GM23338 (cell line): ENCODE measurements around the gene TRIO. TPM values are rescaled to one million over a fixed set of nuclear protein-coding genes. Genes with fewer than 3 reads are reported as not detected.

ENCODE experiments used
- ATAC-seq: fragments of 200-7000 bp; cut with Tn5 transposase; 3 replicates; pipeline ENCODE4 v1.9.1; 2020
- DNase-seq: peaks from one replicate; pipeline ENCODE4 v3.0.0-alpha.2; 2015; ENCODE audit warnings: low spot score
- H2AFZ ChIP-seq: fragments of 200-600 bp; sonication (generic); 2 replicates; pipeline ENCODE4 v1.8.0; 2016; ENCODE audit warnings: antibody characterized with exemption, mild to moderate bottlenecking, moderate library complexity
- H3F3A ChIP-seq: fragments of 200-600 bp; sonication (generic); replicated peaks from 2 replicates; pipeline ENCODE4 v1.8.0; 2017; ENCODE audit warnings: antibody characterized with exemption, mixed run types, low read depth
- H3K27ac ChIP-seq: fragments of 200-600 bp; sonication (generic); 2 replicates; pipeline ENCODE4 v1.6.1; 2016; ENCODE audit warnings: low read depth
- H3K27me3 ChIP-seq: fragments of 200-600 bp; sonication (generic); 2 replicates; pipeline ENCODE4 v1.8.0; 2016; ENCODE audit warnings: mild to moderate bottlenecking, mixed run types, moderate library complexity; ENCODE audit not compliant: insufficient read depth
- H3K36me3 ChIP-seq: fragments of 200-600 bp; sonication (generic); 2 replicates; pipeline ENCODE4 v1.8.0; 2016; ENCODE audit warnings: mild to moderate bottlenecking; ENCODE audit not compliant: insufficient read depth
- H3K4me1 ChIP-seq: fragments of 200-600 bp; sonication (generic); 2 replicates; pipeline ENCODE4 v1.8.0; 2016; ENCODE audit warnings: mild to moderate bottlenecking, moderate library complexity; ENCODE audit not compliant: insufficient read depth
- H3K4me2 ChIP-seq: fragments of 200-600 bp; sonication (generic); 2 replicates; pipeline ENCODE4 v1.7.1; 2017; ENCODE audit warnings: mixed run types
- H3K4me3 ChIP-seq: fragments of 200-600 bp; sonication (generic); 2 replicates; pipeline ENCODE4 v1.6.1; 2016; ENCODE audit warnings: mixed run types
- H3K79me2 ChIP-seq: fragments of 200-600 bp; sonication (generic); replicated peaks from 2 replicates; pipeline ENCODE4 v1.8.0; 2017; ENCODE audit warnings: mild to moderate bottlenecking; ENCODE audit not compliant: insufficient read depth
- H3K9me2 ChIP-seq: fragments of 200-600 bp; sonication (generic); 2 replicates; pipeline ENCODE4 v1.8.0; 2017; ENCODE audit not compliant: insufficient read depth
- H4K20me1 ChIP-seq: fragments of 200-600 bp; sonication (generic); replicated peaks from 2 replicates; pipeline ENCODE4 v1.8.0; 2017; ENCODE audit warnings: mild to moderate bottlenecking; ENCODE audit not compliant: insufficient read depth
- H3K27ac Mint-ChIP-seq: 2 replicates; pipeline ENCODE4 v1.8.0; 2020; ENCODE audit warnings: inconsistent platforms, mild to moderate bottlenecking, moderate library complexity, mixed read lengths
- H3K27me3 Mint-ChIP-seq: 3 replicates; pipeline ENCODE4 v1.8.0; 2022; ENCODE audit warnings: low read depth, mild to moderate bottlenecking, moderate library complexity, mixed read lengths, inconsistent platforms; ENCODE audit not compliant: insufficient read depth, poor library complexity
- H3K36me3 Mint-ChIP-seq: 3 replicates; pipeline ENCODE4 v1.8.0; 2021; ENCODE audit warnings: low read depth, mild to moderate bottlenecking, inconsistent platforms, moderate library complexity, mixed read lengths
- H3K4me1 Mint-ChIP-seq: 3 replicates; pipeline ENCODE4 v1.8.0; 2020; ENCODE audit warnings: mild to moderate bottlenecking, inconsistent platforms, mixed read lengths
- H3K4me3 Mint-ChIP-seq: 3 replicates; pipeline ENCODE4 v1.8.0; 2021; ENCODE audit warnings: moderate library complexity, mild to moderate bottlenecking, inconsistent platforms, mixed read lengths
- H3K9me3 Mint-ChIP-seq: 3 replicates; pipeline ENCODE4 v1.8.0; 2020; ENCODE audit warnings: moderate library complexity, mild to moderate bottlenecking, inconsistent platforms, mixed read lengths
- JUNB ChIP-seq: IDR thresholded peaks from one replicate; pipeline ENCODE4 v1.6.1; 2016; ENCODE audit warnings: antibody characterized with exemption; ENCODE audit not compliant: unreplicated experiment
- polyA plus RNA-seq: library from polyadenylated mRNA; unstranded; fragments of >200 nt; fragmentation: Nextera tagmentation; extraction: Ambion mirVana; gene quantifications from 2 replicates; pipeline ENCODE4 v1.2.1, GENCODE V29; 2016
- total RNA-seq: library from RNA; depleted of rRNA; stranded (reverse); fragments of >200 nt; shearing (Covaris generic); gene quantifications from 2 replicates; pipeline ENCODE4 v1.2.3, GENCODE V29; 2014
- TF ChIP-seq, protein P1 (sequence below): IDR thresholded peaks from one replicate; pipeline ENCODE4 v1.6.1; 2018; ENCODE audit warnings: antibody characterized with exemption; ENCODE audit not compliant: unreplicated experiment
- TF ChIP-seq, protein P2 (sequence below), 2 experiments: fragments of 200-600 bp in 1 of 2; sonication (generic) in 1 of 2; conservative IDR thresholded peaks; 2 replicates each; pipeline versions ENCODE4 v1.5.1 to v1.6.1; 2016 to 2017; ENCODE audit warnings: antibody characterized with exemption in 2 of 2, low read depth in 2 of 2, mild to moderate bottlenecking in 2 of 2, moderate library complexity in 1 of 2

The TRIO gene
- total and polyA plus RNA-seq, 2 experiments from 2014 or later, result 13.8 to 113 TPM

DNA sequence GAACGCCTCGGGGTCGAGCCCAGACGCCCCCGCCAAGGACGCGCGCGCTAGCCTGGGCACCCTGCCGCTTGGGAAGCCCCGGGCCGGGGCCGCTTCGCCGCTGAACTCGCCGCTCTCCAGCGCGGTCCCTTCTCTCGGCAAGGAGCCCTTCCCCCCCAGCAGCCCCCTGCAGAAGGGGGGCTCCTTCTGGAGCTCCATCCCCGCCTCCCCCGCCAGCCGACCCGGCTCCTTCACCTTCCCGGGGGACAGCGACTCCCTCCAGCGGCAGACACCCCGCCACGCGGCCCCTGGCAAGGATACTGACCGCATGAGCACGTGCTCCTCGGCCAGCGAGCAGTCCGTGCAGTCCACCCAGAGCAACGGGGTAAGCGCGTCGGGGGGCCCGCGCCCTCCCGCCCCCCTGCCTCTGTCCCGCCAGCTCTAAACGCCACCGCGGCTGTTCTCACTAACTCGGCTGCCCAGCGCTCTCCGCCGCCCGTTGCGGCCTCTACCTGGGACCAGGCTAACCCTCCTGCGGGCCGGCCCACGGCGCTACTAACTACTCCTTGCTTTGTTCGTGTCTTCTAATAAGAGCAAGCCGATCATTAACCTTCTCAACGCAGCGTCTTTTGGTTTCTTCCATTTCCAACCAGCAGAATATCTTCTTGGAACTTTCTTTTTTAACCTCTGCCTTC, 344.9 kb downstream of the TRIO start:
- no peak overlapping the region for H3K27ac ChIP-seq
- H4K20me1 ChIP-seq, result no peaks in the 10 kb centered on the region
- H3K4me1 Mint-ChIP-seq, result peaks cover 11% of the 10 kb centered on the region
- H3K9me3 Mint-ChIP-seq, result no peaks in the 10 kb centered on the region; the same call in 2 of the 3 replicates
- H3K4me2 ChIP-seq, result peak overlapping the region; percentile 82
- peak overlapping the region; percentile 80 for H2AFZ ChIP-seq
- peak overlapping the region; percentile 65 for H3K4me3 Mint-ChIP-seq
- no peak overlapping the region for H3K27ac Mint-ChIP-seq
- peaks cover 14% of the 10 kb centered on the region for H3K27me3 Mint-ChIP-seq
- H3K9me2 ChIP-seq, result no peaks in the 10 kb centered on the region
- H3K79me2 ChIP-seq, result no peaks in the 10 kb centered on the region
- peak overlapping the region; percentile 63 for H3K4me3 ChIP-seq
- ATAC-seq, result peak; percentile 78
- peaks cover 47% of the 10 kb centered on the region for H3K36me3 Mint-ChIP-seq
- TF ChIP-seq, protein P1, sequence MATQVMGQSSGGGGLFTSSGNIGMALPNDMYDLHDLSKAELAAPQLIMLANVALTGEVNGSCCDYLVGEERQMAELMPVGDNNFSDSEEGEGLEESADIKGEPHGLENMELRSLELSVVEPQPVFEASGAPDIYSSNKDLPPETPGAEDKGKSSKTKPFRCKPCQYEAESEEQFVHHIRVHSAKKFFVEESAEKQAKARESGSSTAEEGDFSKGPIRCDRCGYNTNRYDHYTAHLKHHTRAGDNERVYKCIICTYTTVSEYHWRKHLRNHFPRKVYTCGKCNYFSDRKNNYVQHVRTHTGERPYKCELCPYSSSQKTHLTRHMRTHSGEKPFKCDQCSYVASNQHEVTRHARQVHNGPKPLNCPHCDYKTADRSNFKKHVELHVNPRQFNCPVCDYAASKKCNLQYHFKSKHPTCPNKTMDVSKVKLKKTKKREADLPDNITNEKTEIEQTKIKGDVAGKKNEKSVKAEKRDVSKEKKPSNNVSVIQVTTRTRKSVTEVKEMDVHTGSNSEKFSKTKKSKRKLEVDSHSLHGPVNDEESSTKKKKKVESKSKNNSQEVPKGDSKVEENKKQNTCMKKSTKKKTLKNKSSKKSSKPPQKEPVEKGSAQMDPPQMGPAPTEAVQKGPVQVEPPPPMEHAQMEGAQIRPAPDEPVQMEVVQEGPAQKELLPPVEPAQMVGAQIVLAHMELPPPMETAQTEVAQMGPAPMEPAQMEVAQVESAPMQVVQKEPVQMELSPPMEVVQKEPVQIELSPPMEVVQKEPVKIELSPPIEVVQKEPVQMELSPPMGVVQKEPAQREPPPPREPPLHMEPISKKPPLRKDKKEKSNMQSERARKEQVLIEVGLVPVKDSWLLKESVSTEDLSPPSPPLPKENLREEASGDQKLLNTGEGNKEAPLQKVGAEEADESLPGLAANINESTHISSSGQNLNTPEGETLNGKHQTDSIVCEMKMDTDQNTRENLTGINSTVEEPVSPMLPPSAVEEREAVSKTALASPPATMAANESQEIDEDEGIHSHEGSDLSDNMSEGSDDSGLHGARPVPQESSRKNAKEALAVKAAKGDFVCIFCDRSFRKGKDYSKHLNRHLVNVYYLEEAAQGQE, result no peak
- TF ChIP-seq, protein P2, sequence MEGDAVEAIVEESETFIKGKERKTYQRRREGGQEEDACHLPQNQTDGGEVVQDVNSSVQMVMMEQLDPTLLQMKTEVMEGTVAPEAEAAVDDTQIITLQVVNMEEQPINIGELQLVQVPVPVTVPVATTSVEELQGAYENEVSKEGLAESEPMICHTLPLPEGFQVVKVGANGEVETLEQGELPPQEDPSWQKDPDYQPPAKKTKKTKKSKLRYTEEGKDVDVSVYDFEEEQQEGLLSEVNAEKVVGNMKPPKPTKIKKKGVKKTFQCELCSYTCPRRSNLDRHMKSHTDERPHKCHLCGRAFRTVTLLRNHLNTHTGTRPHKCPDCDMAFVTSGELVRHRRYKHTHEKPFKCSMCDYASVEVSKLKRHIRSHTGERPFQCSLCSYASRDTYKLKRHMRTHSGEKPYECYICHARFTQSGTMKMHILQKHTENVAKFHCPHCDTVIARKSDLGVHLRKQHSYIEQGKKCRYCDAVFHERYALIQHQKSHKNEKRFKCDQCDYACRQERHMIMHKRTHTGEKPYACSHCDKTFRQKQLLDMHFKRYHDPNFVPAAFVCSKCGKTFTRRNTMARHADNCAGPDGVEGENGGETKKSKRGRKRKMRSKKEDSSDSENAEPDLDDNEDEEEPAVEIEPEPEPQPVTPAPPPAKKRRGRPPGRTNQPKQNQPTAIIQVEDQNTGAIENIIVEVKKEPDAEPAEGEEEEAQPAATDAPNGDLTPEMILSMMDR (conservative IDR thresholded peaks at IDR 0.05; ENCODE audit: low read depth in 2 of 2), result peak in 1 of 2 experiments; percentile 31; a peak in 1 of 4 replicates
- H3F3A ChIP-seq, result 0 out of 2 replicates have a peak, but pooled peaks cover 5% of the 10 kb centered on the region
- H3K27me3 ChIP-seq, result 0 out of 2 replicates have a peak, but pooled peaks cover 5% of the 10 kb centered on the region
- H3K4me1 ChIP-seq, result peaks cover 4% of the 10 kb centered on the region; the same call in 1 of the 2 replicates
- peak; percentile 73 for DNase-seq
- peaks cover 18% of the 10 kb centered on the region for H3K36me3 ChIP-seq

DNA sequence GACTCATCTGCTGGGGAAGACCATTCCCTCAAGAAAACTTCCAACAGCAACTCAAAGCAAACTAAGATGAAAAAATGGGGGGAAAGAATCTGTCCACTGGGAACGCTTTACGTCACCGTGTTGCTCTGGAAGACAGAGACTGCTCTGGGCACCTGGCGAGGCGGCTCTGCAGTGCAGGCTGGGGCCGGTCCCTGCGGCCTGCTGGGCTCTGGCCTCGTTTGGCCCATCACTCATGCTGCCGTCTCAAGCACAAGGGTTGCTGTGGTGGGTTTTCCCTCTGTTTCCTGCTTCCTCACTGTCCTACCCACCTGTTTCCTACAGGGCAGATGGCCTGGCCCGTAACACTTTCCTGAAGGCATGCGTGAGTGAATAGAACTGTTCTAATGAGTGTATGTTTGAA, 345.6 kb downstream of the TRIO start:
- Histone ChIP-seq H3F3A (0 out of 2 replicates have a peak, but pooled peaks cover 5% of the 10 kb centered on the region), H4K20me1 (no peaks in the 10 kb centered on the region), H3K79me2 (no peaks in the 10 kb centered on the region), H2AFZ (no peak overlapping the region), H3K4me1 (peaks cover 4% of the 10 kb centered on the region; the same call in 1 of the 2 replicates), H3K27me3 (0 out of 2 replicates have a peak, but pooled peaks cover 5% of the 10 kb centered on the region), H3K36me3 (peaks cover 15% of the 10 kb centered on the region), H3K27ac (no peak overlapping the region), H3K4me3 (peak overlapping the region; percentile 63; the same call in 1 of the 2 replicates), H3K9me2 (no peaks in the 10 kb centered on the region), H3K4me2 (peak overlapping the region; percentile 82)
- Mint-ChIP-seq H3K9me3 (no peaks in the 10 kb centered on the region; the same call in 2 of the 3 replicates), H3K27me3 (peaks cover 13% of the 10 kb centered on the region), H3K4me3 (peak overlapping the region; percentile 65), H3K4me1 (peaks cover 11% of the 10 kb centered on the region), H3K27ac (no peak overlapping the region), H3K36me3 (peaks cover 46% of the 10 kb centered on the region)
- ATAC-seq, result peak; percentile 51
- peak; percentile 28 for DNase-seq
- no peak for TF ChIP-seq JUNB
